GM23248 (cell line): ENCODE results near the gene ZNF593. TPM values are rescaled to one million over a fixed set of nuclear protein-coding genes. Genes with fewer than 3 reads are reported as not detected.

ENCODE experiments used
- DNase-seq: peaks from one replicate; pipeline ENCODE4 v3.0.0-alpha.2; 2015
- H2AFZ ChIP-seq: fragments of 200-600 bp; sonication (generic); 2 replicates; pipeline ENCODE4 v1.6.1; 2016; ENCODE audit warnings: antibody characterized with exemption
- H3F3A ChIP-seq: fragments of 200-600 bp; sonication (generic); 2 replicates; pipeline ENCODE4 v1.6.1; 2016; ENCODE audit warnings: mild to moderate bottlenecking, antibody characterized with exemption, mixed run types; ENCODE audit not compliant: insufficient read depth
- H3K27ac ChIP-seq: fragments of 200-600 bp; sonication (generic); 2 replicates; pipeline ENCODE4 v1.5.1; 2016; ENCODE audit warnings: mild to moderate bottlenecking
- H3K27me3 ChIP-seq: fragments of 200-600 bp; sonication (generic); replicated peaks from 2 replicates; pipeline ENCODE4 v1.6.1; 2016; ENCODE audit warnings: mild to moderate bottlenecking; ENCODE audit not compliant: insufficient read depth
- H3K36me3 ChIP-seq: fragments of 200-600 bp; sonication (generic); 2 replicates; pipeline ENCODE4 v1.6.1; 2016; ENCODE audit warnings: low read depth, mild to moderate bottlenecking
- H3K4me1 ChIP-seq: fragments of 200-600 bp; sonication (generic); 2 replicates; pipeline ENCODE4 v1.6.1; 2016; ENCODE audit warnings: mild to moderate bottlenecking; ENCODE audit not compliant: insufficient read depth
- H3K4me2 ChIP-seq: fragments of 200-600 bp; sonication (generic); one replicate; pipeline ENCODE4 v1.6.1; 2016; ENCODE audit warnings: mild to moderate bottlenecking; ENCODE audit not compliant: unreplicated experiment
- H3K4me3 ChIP-seq: fragments of 200-600 bp; sonication (generic); 2 replicates; pipeline ENCODE4 v1.5.1; 2016; ENCODE audit warnings: mild to moderate bottlenecking
- H3K79me2 ChIP-seq: fragments of 200-600 bp; sonication (generic); 2 replicates; pipeline ENCODE4 v1.6.1; 2016; ENCODE audit warnings: mild to moderate bottlenecking; ENCODE audit not compliant: insufficient read depth
- H3K9ac ChIP-seq: fragments of 200-600 bp; sonication (generic); 2 replicates; pipeline ENCODE4 v1.6.1; 2016; ENCODE audit warnings: mild to moderate bottlenecking
- H3K9me2 ChIP-seq: fragments of 200-600 bp; sonication (generic); 2 replicates; pipeline ENCODE4 v1.6.1; 2016; ENCODE audit warnings: mixed run types, mild to moderate bottlenecking, moderate library complexity; ENCODE audit not compliant: insufficient read depth
- H3K9me3 ChIP-seq: fragments of 200-600 bp; sonication (generic); one replicate; pipeline ENCODE4 v1.6.1; 2017; ENCODE audit warnings: low read depth
- H4K20me1 ChIP-seq: fragments of 200-600 bp; sonication (generic); 2 replicates; pipeline ENCODE4 v1.6.0; 2016; ENCODE audit not compliant: insufficient read depth
- EZH2 ChIP-seq: fragments of 200-600 bp; sonication (generic); IDR thresholded peaks from 2 replicates; pipeline ENCODE4 v1.6.1; 2018; ENCODE audit warnings: antibody characterized with exemption, mild to moderate bottlenecking; ENCODE audit not compliant: insufficient read depth, poor library complexity, severe bottlenecking
- EZH2phosphoT487 ChIP-seq: fragments of 200-600 bp; sonication (generic); IDR thresholded peaks from 2 replicates; pipeline ENCODE4 v1.6.1; 2018; ENCODE audit warnings: antibody characterized with exemption, moderate library complexity, mild to moderate bottlenecking, low read depth; ENCODE audit not compliant: insufficient read depth
- WGBS, 2 experiments: methylation state at CpG; one replicate each; pipeline ENCODE4 v1.1.6; 2015 to 2017; ENCODE audit warnings: low lambda C conversion rate in 2 of 2, low coverage in 1 of 2; ENCODE audit errors: missing lambda C conversion rate in 2 of 2; 5-methylcytosine and 5-hydroxymethylcytosine counted together
- in situ Hi-C: fragments of 300-500 bp; cut with MboI; formaldehyde crosslinking; loops from 2 replicates; pipeline ENCODE4 v1.15.0; 2020
- polyA plus RNA-seq: library from polyadenylated mRNA; unstranded; fragments of >200 nt; fragmentation: Nextera tagmentation; extraction: Ambion mirVana; gene quantifications from 2 replicates; pipeline ENCODE4 v1.2.1, GENCODE V29; 2016
- total RNA-seq: library from RNA; depleted of rRNA; stranded (reverse); fragments of >200 nt; shearing (Covaris generic); gene quantifications from 2 replicates; pipeline ENCODE4 v1.2.3, GENCODE V29; 2014

ZNF593 gene
- total and polyA plus RNA-seq, 2 experiments from 2014 or later = 25.0 to 61.2 TPM

GRCh38 chr1:26187882-26188281 is 18.2 kb downstream of the ZNF593 start:
- Histone ChIP-seq H3K4me1 (no peaks in the 10 kb centered on the region), H4K20me1 (no peaks in the 10 kb centered on the region)
- in situ Hi-C loops = no loop called here

GRCh38 chr1:26188477-26188876 is 18.8 kb downstream of the ZNF593 start:
- whole genome bisulfite sequencing, 2 experiments = 83 to 95% methylated on average over 8 of the region's 8 CpGs
- Histone ChIP-seq H3K4me1 (no peaks in the 10 kb centered on the region), H3K4me3 (no peak overlapping the region), H3F3A (no peaks in the 10 kb centered on the region), H2AFZ (no peak overlapping the region), H3K27me3 (no peaks in the 10 kb centered on the region; the same call in 1 of the 2 replicates), H3K9me3 (no peaks in the 10 kb centered on the region), H3K4me2 (no peak overlapping the region), H4K20me1 (no peaks in the 10 kb centered on the region), H3K36me3 (no peaks in the 10 kb centered on the region), H3K79me2 (no peaks in the 10 kb centered on the region), H3K27ac (no peak overlapping the region), H3K9ac (no peak overlapping the region), H3K9me2 (no peaks in the 10 kb centered on the region)
- no peak for DNase-seq
- TF ChIP-seq EZH2 = no peak
- TF ChIP-seq EZH2phosphoT487 = no peak
- in situ Hi-C loops = no loop called here

More at GRCh38 chr1:26187882-26188281, 18.2 kb downstream of the ZNF593 start:
- TF ChIP-seq EZH2phosphoT487 = no peak
- no peak for TF ChIP-seq EZH2
- Histone ChIP-seq H3K9me3 (no peaks in the 10 kb centered on the region), H2AFZ (no peak overlapping the region), H3F3A (no peaks in the 10 kb centered on the region), H3K4me2 (no peak overlapping the region), H3K4me3 (no peak overlapping the region), H3K36me3 (no peaks in the 10 kb centered on the region), H3K9ac (no peak overlapping the region), H3K9me2 (no peaks in the 10 kb centered on the region), H3K27ac (no peak overlapping the region), H3K27me3 (no peaks in the 10 kb centered on the region), H3K79me2 (no peaks in the 10 kb centered on the region)
- 84 to 94% methylated on average over 6 of the region's 6 CpGs for WGBS, 2 experiments
- DNase-seq = no peak

GRCh38 chr1:26189331-26189730 is 19.6 kb downstream of the ZNF593 start:
- Histone ChIP-seq H4K20me1 (no peaks in the 10 kb centered on the region), H3K4me3 (no peak overlapping the region), H3K36me3 (no peaks in the 10 kb centered on the region), H3K4me1 (no peaks in the 10 kb centered on the region), H3K9me3 (no peaks in the 10 kb centered on the region), H2AFZ (no peak overlapping the region), H3K9me2 (no peaks in the 10 kb centered on the region), H3K79me2 (no peaks in the 10 kb centered on the region), H3K9ac (no peak overlapping the region), H3K27me3 (peaks cover 8% of the 10 kb centered on the region; the same call in 1 of the 2 replicates), H3K27ac (no peak overlapping the region), H3K4me2 (no peak overlapping the region), H3F3A (no peaks in the 10 kb centered on the region)
- no peak for DNase-seq
- in situ Hi-C loops = no loop called here
- no peak for TF ChIP-seq EZH2phosphoT487
- TF ChIP-seq EZH2 = no peak
- 68 to 70% methylated on average over 6 of the region's 6 CpGs for WGBS, 2 experiments

- Histone ChIP-seq H2AFZ (no peak overlapping the region), H3K4me2 (no peak overlapping the region), H3K9me2 (no peaks in the 10 kb centered on the region), H3K4me3 (no peak overlapping the region), H3K4me1 (no peaks in the 10 kb centered on the region), H3K27me3 (peaks cover 12% of the 10 kb centered on the region; the same call in 1 of the 2 replicates), H3K9me3 (no peaks in the 10 kb centered on the region), H3F3A (no peaks in the 10 kb centered on the region), H4K20me1 (no peaks in the 10 kb centered on the region), H3K79me2 (no peaks in the 10 kb centered on the region), H3K9ac (no peak overlapping the region), H3K27ac (no peak overlapping the region), H3K36me3 (no peaks in the 10 kb centered on the region)
- in situ Hi-C loops = no loop called here
- DNase-seq = no peak
- WGBS, 2 experiments = 79 to 80% methylated on average over 7 of the region's 7 CpGs
- TF ChIP-seq EZH2 (no peak), EZH2phosphoT487 (no peak)
Measured at GRCh38 chr1:26189751-26190275, 20.1 kb downstream of the ZNF593 start.
